Gastroesophageal sphincter (tissue), 3 donors: ENCODE results near the gene HCRT.

ENCODE experiments used
- EP300 ChIP-seq: sonication (generic); formaldehyde crosslinking; IDR thresholded peaks from one replicate; pipeline ENCODE4 v1.6.1; 2017; ENCODE audit warnings: antibody characterized with exemption, mild to moderate bottlenecking
- POLR2A ChIP-seq, 2 donors: fragments of 450-650 bp; IDR thresholded peaks; one replicate each; pipeline ENCODE4 v1.6.1; 2017; ENCODE audit warnings: antibody characterized with exemption in 2 of 2, mild to moderate bottlenecking in 2 of 2, moderate library complexity in 1 of 2
- POLR2AphosphoS5 ChIP-seq: sonication (generic); formaldehyde crosslinking; IDR thresholded peaks from one replicate; pipeline ENCODE4 v1.6.1; 2017; ENCODE audit warnings: antibody characterized with exemption
- TF ChIP-seq, protein P1 (sequence below), 4 experiments: fragments of 200-600 bp in 2 of 4; fragments of 450-650 bp in 2 of 4; sonication (generic) in 1 of 4; IDR thresholded peaks; one replicate each; pipeline ENCODE4 v1.5.1; 2017 to 2019; ENCODE audit warnings: antibody characterized with exemption in 4 of 4, mild to moderate bottlenecking in 2 of 4, moderate library complexity in 2 of 4

DNA sequence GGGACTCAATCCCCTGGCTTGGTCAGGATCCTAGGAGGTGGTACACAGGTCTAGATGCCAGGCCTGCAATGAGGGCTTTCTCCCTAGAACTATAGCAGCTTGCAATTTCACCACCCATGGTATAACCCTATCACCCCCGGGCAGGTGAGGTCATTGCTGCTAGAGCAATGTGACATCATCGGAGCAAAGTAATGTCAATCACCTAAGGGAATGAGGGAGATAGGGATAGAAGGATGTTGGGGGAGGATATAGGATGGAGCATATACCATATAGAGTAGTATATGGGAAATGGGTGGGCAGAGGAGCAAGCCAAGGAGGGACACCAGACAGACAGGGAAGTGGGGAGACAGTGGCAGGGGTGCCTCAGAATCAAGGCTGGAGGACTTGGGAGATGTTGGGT lies 7.6 kb downstream of the HCRT start:
- TF ChIP-seq POLR2A (IDR thresholded peaks at IDR 0.05) = no peak
- TF ChIP-seq, protein P1, sequence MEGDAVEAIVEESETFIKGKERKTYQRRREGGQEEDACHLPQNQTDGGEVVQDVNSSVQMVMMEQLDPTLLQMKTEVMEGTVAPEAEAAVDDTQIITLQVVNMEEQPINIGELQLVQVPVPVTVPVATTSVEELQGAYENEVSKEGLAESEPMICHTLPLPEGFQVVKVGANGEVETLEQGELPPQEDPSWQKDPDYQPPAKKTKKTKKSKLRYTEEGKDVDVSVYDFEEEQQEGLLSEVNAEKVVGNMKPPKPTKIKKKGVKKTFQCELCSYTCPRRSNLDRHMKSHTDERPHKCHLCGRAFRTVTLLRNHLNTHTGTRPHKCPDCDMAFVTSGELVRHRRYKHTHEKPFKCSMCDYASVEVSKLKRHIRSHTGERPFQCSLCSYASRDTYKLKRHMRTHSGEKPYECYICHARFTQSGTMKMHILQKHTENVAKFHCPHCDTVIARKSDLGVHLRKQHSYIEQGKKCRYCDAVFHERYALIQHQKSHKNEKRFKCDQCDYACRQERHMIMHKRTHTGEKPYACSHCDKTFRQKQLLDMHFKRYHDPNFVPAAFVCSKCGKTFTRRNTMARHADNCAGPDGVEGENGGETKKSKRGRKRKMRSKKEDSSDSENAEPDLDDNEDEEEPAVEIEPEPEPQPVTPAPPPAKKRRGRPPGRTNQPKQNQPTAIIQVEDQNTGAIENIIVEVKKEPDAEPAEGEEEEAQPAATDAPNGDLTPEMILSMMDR (IDR thresholded peaks at IDR 0.05) = no peak
- no peak for TF ChIP-seq POLR2AphosphoS5
- no peak for TF ChIP-seq EP300
